Body of pancreas (tissue), 4 donors: ENCODE measurements around the gene EXOSC2. TPM values are rescaled to one million over a fixed set of nuclear protein-coding genes. Genes with fewer than 3 reads are reported as not detected.

Experiments used
- ATAC-seq: fragments of 150-250 bp; one replicate; pipeline ENCODE4 v1.9.1; 2016
- DNase-seq, 4 donors: peaks; one replicate each; pipeline ENCODE4 v3.0.0-alpha.2; 2019
- H3K27ac ChIP-seq, 4 donors: fragments of 200-600 bp; sonication (generic); 1 replicate in 3 of 4; 2 replicates in 1 of 4; pipeline versions ENCODE4 v1.5.1 to v1.6.1; 2016 to 2019; ENCODE audit warnings: mild to moderate bottlenecking in 1 of 4, mixed read lengths in 1 of 4, moderate library complexity in 1 of 4
- H3K27me3 ChIP-seq, 2 donors: fragments of 200-600 bp; sonication (generic); one replicate each; pipeline ENCODE4 v1.6.0; 2016; ENCODE audit warnings: mild to moderate bottlenecking in 1 of 2
- H3K36me3 ChIP-seq, 2 donors: fragments of 200-600 bp; sonication (generic); replicated peaks in 1 of 2; 2 replicates each; pipeline ENCODE4 v1.5.1; 2016; ENCODE audit warnings: low read depth in 2 of 2; ENCODE audit not compliant: insufficient read depth in 1 of 2
- H3K4me1 ChIP-seq: fragments of 200-600 bp; sonication (generic); one replicate; pipeline ENCODE4 v1.6.0; 2016
- H3K4me3 ChIP-seq, 2 donors: fragments of 200-600 bp; sonication (generic); 1 replicate in 1 of 2; 2 replicates in 1 of 2; pipeline ENCODE4 v1.5.1; 2016 to 2019
- H3K9me3 ChIP-seq, 3 donors: fragments of 200-600 bp; sonication (generic); 1 replicate in 2 of 3; 2 replicates in 1 of 3; pipeline ENCODE4 v1.5.1; 2016
- CTCF ChIP-seq, 7 experiments: fragments of 450-650 bp in 4 of 7; fragments of 200-600 bp in 3 of 7; sonication (generic) in 3 of 7; IDR thresholded peaks; one replicate each; pipeline ENCODE4 v1.5.1; 2016 to 2019; ENCODE audit warnings: antibody characterized with exemption in 7 of 7
- POLR2A ChIP-seq, 3 donors: fragments of 450-650 bp; IDR thresholded peaks; one replicate each; pipeline ENCODE4 v1.6.1; 2016; ENCODE audit warnings: antibody characterized with exemption in 3 of 3, mild to moderate bottlenecking in 2 of 3
- WGBS, 2 donors: methylation state at CpG; one replicate each; pipeline ENCODE4 v1.1.5; 2017; 5-methylcytosine and 5-hydroxymethylcytosine counted together
- intact Hi-C: fragments of 100-400 bp; cut with DNase I; formaldehyde crosslinking; loops from one replicate; pipeline ENCODE4 v1.15.1; 2023
- small RNA-seq: library from RNA; depleted of rRNA; stranded (forward); fragments of <200 nt; gene quantifications from one replicate; pipeline ENCODE3, GENCODE V24; 2016
- total RNA-seq, 2 donors: library from RNA; depleted of rRNA; stranded (reverse); fragments of >200 nt; gene quantifications; one replicate each; pipeline ENCODE4 v1.1.0, GENCODE V29; 2016

The EXOSC2 gene
- total RNA-seq, 2 donors from 2014 or later, result 12.2 to 17.1 TPM

- H3K36me3 ChIP-seq, result no peaks in the 10 kb centered on the region
- TF ChIP-seq CTCF (IDR thresholded peaks at IDR 0.05) (no peak), POLR2A (IDR thresholded peaks at IDR 0.05) (no peak)
- H3K4me3 ChIP-seq, result no peak overlapping the region
- 93 to 99% methylated on average over 3 of the region's 3 CpGs for WGBS, 2 donors
- intact Hi-C loops, result no loop called here
- no peak overlapping the region for H3K27ac ChIP-seq
- H3K9me3 ChIP-seq, result no peaks in the 10 kb centered on the region
- ATAC-seq, result no peak
- H3K4me1 ChIP-seq, result peaks cover under 1% of the 10 kb centered on the region
- H3K27me3 ChIP-seq, result no peaks in the 10 kb centered on the region
- DNase-seq, result no peak
These were observed 53.0 kb downstream of the EXOSC2 start for GRCh38 chr9:130746434-130747212.

- intact Hi-C loops, result no loop called here
- no peak for TF ChIP-seq CTCF (IDR thresholded peaks at IDR 0.05)
- TF ChIP-seq POLR2A (IDR thresholded peaks at IDR 0.05), result no peak
- H3K9me3 ChIP-seq, result no peaks in the 10 kb centered on the region
- peaks cover 6% of the 10 kb centered on the region for H3K4me1 ChIP-seq
- no peak overlapping the region for H3K4me3 ChIP-seq
- H3K27ac ChIP-seq, result no peak overlapping the region
- ATAC-seq (no peak), DNase-seq (no peak)
- H3K36me3 ChIP-seq, result no peaks in the 10 kb centered on the region
- no peaks in the 10 kb centered on the region for H3K27me3 ChIP-seq
- WGBS, 2 donors, result 89 to 91% methylated on average over 6 to 7 of the region's 7 CpGs
These were observed 58.2 kb downstream of the EXOSC2 start for GRCh38 chr9:130751631-130752355.

Small RNAs within 50 kb of the gene (small RNA-seq; reads per million reads assigned to genes)
- gene AL359092.1, result not detected

Other genes starting within 250 kb of the EXOSC2 start
- gene ASS1, start 248.8 kb upstream of the EXOSC2 start, total RNA-seq, result 100 to 1,000 TPM in 1 of 2 donors, 10 to 100 TPM in 1; 31.6 to 120 TPM
- gene FUBP3, start 114.2 kb upstream of the EXOSC2 start, total RNA-seq, result 10 to 100 TPM; 16.6 to 30.3 TPM
- gene PRDM12, start 29.2 kb upstream of the EXOSC2 start, total RNA-seq, result not detected
- 10 to 100 TPM; 23.3 to 29.0 TPM for gene ABL1, start 141.5 kb downstream of the EXOSC2 start, total RNA-seq
- gene QRFP, start 203.0 kb downstream of the EXOSC2 start, total RNA-seq, result not detected
- gene FIBCD1, start 245.5 kb downstream of the EXOSC2 start, total RNA-seq, result under 1 TPM in 1 of 2 donors, not detected in 1; 0.78 TPM